GM21723 (cell line): ENCODE data around the gene LPIN3.
"Not testable (repeated sequence)": the region's sequence is repeated elsewhere in the genome, so short reads cannot be mapped to it uniquely, and the experiment has no call there.

Source experiments
- ATAC-seq: cut with Tn5 transposase; IDR thresholded peaks from one replicate; pipeline ENCODE4 v1.9.1; 2021; ENCODE audit warnings: mild to moderate bottlenecking, moderate library complexity; ENCODE audit not compliant: unreplicated experiment

LPIN3 gene, protein sequence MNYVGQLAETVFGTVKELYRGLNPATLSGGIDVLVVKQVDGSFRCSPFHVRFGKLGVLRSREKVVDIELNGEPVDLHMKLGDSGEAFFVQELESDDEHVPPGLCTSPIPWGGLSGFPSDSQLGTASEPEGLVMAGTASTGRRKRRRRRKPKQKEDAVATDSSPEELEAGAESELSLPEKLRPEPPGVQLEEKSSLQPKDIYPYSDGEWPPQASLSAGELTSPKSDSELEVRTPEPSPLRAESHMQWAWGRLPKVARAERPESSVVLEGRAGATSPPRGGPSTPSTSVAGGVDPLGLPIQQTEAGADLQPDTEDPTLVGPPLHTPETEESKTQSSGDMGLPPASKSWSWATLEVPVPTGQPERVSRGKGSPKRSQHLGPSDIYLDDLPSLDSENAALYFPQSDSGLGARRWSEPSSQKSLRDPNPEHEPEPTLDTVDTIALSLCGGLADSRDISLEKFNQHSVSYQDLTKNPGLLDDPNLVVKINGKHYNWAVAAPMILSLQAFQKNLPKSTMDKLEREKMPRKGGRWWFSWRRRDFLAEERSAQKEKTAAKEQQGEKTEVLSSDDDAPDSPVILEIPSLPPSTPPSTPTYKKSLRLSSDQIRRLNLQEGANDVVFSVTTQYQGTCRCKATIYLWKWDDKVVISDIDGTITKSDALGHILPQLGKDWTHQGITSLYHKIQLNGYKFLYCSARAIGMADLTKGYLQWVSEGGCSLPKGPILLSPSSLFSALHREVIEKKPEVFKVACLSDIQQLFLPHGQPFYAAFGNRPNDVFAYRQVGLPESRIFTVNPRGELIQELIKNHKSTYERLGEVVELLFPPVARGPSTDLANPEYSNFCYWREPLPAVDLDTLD

DNA sequence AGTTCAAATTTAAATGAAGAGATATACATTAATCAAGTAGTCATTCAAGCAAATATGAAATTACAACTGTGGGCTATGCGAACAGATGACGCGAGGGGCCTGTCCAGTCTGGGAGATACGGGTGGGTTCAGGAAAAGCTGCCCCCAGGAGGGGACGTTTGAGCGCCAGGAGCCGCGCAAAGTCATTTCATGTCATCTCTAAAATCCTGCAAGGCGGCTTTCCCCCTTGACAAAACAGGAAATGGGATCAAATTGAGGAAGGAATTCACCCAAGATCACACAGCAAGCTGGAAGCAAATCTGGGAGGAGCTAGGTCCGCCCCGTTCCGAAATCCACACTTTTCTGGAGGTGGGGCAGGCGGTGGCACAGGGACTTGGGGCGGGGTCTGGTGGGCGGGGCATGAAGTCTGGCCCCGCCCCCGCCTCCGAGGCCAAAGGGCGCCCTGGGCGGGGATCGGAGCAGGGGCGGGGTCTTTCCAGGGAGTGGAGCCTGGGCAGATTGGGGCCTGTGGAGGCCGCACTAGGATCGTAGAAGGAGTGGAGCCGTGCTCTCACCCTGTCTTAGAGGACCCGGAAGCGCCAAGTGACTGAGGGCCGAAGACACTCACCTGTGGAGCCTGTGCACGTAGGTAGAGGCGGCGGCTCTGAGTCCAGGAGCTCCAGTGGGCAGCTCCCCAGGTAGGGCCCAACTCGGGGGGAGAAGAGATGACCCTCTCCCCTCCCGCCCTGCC is at the start of gene LPIN3:
TSS of gene LPIN3 (plus strand) at position 495 of the 729 bp plus-strand sequence. CDS start 4,983 bp downstream, outside the sequence.
- peak; percentile 44 for ATAC-seq

DNA sequence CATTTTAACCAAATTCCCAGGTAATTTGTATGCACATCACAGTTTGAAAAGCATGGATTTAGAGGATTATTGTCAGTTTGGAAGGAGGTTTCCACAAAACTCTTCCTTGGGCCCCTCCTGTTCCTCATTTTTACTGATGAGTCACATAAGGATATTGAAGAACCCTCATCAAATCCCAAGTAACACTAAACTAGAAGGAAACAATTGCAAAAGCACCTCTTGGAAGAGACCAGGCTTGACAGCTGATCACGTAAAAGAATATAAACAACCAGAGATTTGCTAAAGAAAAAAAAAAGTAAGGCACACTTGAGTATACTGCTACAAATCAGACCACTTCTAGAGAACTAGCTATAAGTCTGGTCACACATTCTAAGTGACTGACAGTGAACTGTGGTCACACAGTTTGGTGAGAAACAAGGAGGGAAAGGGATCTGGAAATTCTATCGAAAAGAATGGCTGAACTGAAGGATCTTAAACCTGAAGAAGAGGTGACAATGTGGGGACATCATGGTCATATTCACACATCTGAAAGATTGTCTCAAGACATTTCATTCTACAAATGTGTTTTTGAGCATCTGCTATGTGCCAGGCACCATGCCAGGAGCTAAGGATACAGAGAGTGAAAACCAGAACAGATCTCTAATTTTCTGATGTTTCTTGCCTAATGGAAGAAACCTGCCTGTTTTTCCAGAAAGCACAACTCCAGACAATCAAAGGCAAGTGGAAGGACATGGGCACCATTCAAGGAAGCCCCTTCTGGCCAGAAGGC is 47.2 kb upstream of the LPIN3 start:
- no peak for ATAC-seq

DNA sequence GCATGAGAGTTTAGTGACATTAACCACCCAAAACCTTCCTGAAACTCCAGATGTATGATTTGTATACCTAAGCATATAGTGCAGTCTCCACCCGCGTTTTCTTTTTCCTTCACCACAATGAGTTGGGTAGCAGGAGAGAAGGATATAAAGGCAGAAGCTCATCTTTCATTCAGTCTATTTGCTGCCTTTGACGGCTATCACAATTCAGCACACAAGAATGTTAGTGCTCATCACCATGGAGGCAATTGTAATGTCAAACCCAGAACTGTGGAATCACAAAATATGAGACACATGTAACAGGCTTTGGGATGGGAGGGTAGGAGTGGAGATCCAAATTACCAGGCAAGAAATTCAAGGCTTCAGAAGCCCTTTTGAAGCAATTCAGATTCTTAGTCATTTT is 40.7 kb upstream of the LPIN3 start:
- ATAC-seq: no peak

DNA sequence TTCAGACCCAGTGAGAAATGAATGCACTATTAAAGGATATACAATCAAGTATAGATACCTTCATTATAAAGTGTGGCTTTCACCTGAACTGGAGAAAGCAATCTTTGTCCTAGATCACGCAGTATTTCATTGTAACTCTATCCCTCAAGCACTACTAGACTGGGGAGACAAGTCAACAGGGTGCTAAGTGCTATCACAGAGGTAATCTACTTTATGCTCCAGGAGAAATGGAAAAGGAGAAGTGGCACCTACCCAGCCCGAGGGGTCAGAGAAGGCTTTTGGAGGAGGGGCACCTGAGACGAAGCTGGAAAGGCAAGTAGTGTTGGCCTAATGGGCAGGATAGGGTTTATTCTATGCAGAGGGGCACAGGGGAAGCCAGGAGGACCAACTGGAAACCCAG is 40.2 kb upstream of the LPIN3 start:
- ATAC-seq: no peak

DNA sequence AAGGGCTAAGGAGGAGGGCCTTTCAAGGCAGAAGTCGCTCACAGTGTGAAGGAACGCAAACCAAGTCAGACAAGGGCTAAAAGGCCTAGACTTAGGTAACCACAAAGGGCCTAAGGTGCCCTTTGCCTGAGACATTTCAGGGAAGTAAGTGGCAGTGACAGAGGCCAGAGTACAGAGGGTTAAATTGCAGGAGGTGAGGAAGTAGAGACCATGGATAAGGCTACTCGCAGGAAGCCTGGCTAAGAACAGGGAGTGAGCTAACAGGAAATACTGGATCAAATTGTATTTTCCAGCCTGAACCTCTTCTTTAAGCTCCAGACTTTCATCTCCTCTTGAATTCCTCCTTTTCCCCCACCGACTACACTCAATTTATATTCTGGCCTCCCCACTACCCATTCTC is 39.7 kb upstream of the LPIN3 start:
- no peak for ATAC-seq

DNA sequence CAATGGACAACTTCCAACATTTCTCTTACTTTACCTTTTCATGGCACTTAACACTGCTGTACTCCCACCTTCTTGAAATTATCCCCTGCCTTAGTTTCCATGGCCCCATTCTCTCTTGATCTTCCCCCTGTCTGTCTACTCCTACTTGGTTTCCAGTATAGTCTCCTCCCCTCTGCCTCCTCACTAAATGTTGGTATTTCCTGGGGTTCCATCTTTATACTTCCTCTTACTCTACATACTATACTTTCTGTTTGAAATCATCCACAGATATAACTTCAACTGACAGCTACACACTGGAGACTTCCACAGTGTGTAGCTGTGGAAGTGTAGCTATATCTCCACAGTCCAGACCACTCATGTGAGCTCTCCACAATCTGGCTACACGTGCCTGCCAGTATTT is 36.6 kb upstream of the LPIN3 start:
- no peak for ATAC-seq

DNA sequence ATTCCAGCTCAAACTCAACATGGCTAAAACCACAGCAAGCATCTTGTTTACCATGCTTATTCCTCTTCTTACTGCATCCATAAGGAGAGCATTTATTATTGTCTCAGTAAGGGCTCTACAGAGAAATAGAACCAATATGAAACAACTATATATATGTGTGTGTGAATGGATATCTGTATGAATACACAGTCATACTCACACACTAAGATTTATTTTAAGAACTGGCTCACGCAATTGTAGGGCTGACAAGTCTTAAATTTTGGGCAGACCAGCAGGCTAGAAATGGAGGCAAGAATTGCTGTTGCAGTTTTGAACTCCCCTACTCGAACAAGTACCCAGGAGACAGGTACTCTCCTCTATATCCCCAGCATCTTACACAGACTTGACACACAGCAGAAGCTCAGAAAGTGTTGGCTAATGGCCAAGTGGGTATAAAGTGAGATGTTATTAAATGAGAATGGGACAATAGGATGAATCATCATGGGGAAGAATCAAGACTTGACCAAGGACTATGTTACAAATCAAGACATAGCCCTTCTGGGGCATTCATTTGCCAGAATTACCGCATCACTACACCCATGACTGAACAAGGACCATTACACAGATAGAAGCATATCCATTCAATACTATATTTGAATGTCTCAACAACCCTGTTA is 36.1 kb upstream of the LPIN3 start:
- ATAC-seq: no peak

DNA sequence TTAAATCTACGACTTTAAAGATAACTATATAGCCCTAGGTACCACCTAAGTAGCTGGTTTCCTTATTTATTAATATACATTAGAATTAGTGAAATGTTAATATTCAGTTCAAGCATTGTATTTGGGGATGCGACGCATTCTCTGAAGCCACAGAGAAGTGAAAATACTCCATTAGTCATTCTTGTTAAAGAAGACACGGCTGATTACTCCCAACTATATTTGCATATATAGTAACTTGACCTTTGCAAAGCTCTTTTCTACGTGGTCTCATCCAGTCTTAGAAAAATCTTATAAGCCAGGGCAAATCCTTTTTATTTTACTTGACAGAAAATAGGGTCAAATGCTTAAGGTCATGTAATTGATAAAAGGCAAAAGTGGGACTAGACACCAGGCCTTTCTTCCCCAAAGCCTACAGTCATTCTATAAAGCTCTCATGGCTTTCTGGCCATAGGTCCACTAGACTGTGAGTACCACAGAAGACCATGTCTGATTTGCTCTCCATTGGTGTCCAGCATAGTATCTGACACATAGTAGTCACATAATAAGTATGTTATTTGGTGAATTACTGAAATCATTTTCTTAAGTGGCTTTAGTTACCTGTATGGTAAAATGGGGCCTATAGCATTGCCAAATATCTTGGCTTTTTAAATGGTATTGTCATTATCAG is 34.4 kb upstream of the LPIN3 start:
- ATAC-seq: peak; percentile 91

DNA sequence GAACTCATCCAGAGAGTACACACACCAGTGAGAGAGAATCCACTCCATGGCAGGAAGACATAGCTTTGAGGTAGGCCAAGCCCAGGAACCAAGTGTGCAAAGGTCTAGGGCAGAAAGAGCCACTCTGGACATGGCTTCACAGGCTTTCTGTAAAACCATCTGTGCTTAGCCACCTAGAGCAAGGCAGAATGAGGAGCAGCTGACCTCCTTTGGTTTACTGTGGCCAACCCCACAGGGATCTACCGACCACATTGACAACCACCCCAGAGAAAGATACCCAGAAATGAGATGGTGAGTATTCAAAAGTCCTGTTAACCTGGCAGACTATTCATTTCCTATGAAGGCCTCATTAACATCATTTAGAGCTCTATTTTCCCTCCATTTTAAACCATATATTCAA is 33.6 kb upstream of the LPIN3 start:
- ATAC-seq: no peak

DNA sequence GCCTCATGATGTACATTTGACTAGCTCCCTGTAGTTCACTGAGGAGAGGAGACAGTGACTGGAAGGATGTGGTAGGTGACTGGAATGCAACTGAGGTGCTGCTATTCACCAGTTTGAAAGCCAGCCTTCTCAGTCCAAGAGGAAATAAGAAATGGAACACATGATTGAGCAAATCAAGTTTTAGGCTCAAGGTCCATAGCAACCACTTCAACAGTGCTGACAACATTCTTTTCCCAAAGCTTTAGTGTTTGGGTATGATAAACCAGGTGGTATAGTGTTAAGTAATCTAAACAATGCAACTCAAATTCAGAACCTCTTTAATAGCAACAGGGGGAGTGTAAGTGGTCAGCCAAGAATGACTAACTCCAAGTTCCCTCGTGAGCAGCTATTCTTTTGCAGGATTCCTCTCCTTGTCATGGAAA is 32.3 kb upstream of the LPIN3 start:
- no peak for ATAC-seq

DNA sequence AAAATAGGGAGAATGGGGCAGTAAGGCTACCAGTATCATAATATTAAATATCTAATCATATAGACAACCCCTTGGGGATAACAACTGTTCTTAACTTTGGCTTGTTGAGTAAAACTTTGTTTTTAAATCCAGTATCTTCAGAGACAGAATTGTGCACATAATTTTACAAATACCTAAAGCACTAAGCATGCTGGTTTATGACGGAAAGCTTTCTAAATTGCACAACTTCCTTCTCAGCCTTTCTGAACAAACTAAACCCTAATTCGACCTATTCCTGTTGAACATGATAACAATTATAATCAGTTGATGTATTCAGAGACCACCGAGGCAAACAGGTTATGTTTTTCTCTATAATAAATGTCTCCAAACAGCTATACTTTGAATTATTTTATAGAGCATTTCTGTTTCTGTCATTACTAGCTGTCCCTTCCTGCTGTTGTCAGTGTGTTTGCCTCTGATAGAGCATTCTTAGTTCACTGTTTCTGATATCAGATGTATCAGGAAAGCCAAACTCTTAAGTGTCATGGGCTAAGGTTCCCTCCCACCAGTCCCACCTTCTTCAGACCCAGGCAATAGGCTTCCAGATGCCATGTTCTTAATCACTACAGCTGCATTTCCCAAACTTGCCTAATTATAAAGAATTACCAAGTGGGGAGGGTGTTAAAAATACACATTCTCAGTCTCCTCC is 31.8 kb upstream of the LPIN3 start:
- ATAC-seq: no peak

DNA sequence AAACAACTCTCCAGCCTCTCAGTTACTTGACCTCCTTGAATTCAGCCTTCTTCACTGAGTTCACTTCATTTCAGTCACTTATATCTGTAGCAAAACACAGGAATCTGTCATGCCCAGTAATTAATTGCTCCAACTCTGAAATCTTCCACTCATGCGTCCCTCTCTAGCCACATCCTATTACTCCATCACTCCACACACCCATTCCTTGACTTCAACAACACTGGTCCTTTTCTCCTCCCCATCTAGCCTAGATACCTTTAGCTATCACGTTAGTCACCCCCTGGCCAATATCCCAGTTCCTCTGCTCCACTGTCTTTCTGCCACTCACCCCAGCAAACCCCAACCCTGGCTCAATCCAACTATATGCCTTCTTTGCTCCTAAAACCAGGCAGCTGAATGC is 30.8 kb upstream of the LPIN3 start:
- no peak for ATAC-seq

DNA sequence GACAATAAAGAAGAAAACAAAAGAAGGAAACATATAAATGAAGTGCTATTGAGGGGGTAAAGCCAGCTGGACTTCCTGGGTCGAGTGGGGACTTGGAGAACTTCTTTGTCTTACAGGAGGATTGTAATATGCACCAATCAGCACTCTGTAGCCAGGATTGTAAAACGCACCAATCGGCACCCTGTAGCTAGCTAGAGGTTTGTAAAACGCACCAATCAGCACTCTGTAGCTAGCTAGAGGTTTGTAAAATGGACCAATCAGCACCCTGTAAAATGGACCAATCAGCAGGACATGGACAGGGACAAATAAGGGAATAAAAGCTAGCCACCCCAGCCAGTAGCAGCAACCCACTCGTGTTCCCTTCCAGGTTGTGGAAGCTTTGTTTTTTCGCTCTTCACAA is 28.6 kb upstream of the LPIN3 start:
- ATAC-seq: not testable (repeated sequence)

DNA sequence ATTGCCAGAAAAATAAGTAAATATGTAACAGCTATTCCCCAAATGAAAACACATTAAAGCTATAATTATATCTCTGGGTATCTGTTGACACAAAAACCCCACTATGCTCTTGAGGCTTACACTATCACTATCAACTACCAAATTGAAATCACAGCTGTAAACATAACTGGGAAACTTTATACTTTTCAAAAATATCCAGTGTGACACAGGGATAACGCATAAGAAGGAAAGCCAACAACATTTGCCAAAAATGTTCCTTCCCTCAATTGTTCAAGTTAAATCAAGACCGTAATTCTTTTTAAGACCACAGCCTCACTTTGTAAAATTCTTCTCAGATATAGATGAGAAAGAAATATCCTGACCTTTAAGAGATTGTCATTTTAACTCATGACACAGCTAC is 26.2 kb upstream of the LPIN3 start:
- no peak for ATAC-seq

DNA sequence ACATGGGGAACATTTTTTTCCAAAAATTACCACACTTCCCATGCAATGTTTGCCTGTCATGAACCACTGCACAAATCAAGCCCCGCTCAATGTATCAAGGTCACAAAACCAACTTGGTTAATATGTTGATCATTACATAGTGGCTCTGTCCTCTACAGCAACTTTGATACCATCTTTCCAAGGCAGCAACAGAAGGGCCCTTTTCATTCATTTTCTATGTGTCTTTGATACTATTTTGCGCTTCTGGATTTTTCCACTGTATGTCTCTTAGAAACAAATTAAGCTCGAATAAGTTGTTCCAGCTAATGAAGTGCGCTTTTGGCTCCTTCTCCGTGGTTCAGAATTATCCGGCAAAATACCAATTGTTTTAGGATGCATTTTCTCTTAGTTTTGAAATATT is 24.6 kb upstream of the LPIN3 start:
- no peak for ATAC-seq

DNA sequence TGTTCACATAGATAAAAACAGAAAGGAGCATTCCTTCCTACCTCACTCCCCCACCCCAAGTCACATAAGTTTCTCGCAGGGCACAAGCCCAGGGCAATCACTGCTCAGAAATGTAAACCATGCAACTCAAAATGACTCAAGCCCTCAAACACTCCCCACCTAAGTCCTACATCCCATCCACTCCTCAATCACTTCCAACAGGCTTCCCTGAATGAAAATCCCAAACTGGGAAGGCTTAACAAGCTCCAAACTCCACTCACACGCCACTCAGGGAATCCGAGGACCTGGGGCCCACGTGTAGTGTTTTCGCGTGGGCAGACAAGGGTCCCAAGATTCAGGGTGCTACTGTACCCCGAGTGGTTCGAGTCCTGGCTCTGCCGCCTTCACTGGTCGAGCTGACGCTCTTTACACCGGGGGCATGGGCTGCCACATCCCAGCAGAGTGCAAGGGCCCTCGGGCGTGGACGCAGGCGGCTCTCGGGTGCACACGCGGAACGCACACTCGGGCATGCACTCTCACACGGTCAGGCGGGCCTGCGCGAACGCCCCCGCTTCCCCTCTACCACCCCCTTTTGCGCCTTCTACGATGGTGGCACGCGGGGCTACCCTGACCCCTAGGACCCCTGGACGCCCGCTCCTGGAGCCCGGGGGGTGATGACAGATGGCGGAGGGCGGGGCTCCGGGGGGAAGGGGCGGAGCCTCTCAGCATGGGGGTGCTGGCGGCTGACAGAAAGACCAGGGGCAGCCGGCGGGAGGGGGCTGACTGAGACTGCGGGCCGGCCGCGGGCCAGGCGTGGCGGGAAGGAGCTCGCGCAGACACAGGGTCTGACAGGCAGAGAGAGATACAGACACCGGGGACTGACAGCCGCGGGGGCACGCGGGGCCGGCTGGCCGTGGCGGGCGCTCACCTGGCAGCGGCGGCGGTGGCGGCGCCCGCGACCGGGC is 23.7 kb upstream of the LPIN3 start:
- ATAC-seq: peak; percentile 73

DNA sequence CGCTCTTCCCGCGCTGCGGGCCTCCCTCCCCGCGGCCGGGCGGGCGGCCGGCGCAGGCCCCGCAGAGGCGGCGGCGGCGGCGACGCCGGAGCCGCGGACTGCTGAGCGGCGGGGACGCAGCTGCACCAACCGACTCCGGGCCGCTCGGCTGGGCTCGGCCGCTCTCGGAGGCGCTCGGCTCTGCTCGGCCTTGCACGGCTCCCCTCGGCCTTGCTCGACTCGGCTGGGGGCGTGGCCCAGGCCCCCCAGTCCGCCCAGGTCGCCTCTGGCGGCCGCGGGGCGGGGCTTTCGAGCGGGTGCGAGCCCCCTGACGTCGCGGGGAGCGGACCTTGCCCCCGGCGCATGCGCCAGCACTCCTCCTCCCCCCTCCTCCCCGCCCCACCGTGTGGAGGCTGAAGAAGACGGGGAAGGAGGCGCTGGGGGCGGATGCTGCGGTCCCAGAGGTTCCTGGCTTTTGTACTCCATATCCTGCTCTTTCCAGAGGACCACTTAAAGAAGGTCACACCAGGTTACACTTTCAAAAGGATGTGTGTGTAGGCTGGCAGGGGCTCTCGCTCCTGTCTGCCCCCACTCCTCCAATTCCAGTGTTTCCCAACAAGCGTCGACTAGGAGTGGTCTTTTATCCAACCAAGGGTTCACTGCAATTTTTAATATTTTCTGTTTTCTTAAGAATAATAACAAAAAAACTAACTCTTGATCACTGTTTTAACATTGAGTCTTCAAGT is 22.9 kb upstream of the LPIN3 start, which contains the start of gene ZHX3:
TSS of gene ZHX3 (minus strand) at position 186 of the 725 bp plus-strand sequence. CDS start 112,815 bp downstream, outside the sequence.
- peak; percentile 97 for ATAC-seq
